NCI-H748 (cell line): ENCODE results near the gene SUCLG2.

Experiments used
- DNase-seq: peaks from one replicate; lab custom pipeline; 2025; ENCODE audit not compliant: unreplicated experiment; lab: John Stamatoyannopoulos, UW

The SUCLG2 gene

DNA sequence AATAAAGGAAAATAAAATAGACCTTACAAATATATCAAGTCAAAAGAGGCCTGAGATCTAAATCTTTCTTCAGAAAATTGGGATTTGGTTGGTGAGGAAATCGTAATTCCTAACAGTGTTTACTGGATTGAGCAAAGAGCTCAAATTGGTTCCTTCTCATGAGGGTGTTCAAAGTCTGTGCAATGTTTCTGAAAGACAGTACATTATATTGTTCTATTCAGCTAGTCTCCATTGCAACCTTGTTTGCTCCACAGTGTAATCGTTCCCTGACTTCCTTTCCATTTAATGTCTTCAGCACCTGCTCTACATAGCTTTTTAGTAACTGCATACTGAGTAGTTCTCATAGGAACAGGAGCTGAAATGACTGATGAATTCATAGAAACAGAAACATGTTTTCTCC, 326.8 kb downstream of the SUCLG2 start:
- DNase-seq, result peak; percentile 10

DNA sequence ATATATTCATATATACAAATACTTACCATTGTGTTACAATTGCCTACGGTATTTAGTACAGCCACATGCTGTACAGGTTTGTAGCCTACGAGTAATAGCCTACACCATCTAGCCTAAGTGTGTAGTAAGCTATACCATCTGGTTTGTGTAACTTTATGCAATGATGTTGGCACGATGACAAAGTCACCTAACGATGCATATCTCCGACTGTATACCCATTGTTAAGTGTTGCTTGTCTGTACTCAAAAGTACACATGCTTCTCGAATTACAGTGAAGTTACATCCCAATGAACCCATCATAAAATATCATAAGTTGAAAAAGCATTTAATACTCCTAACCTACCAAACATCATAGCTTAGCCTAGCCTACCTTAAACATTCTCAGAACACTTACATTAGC, 329.2 kb downstream of the SUCLG2 start:
- DNase-seq, result peak; percentile 36
